ENCODE measurements around the gene EFNA1. TPM values are rescaled to one million over a fixed set of nuclear protein-coding genes. Genes with fewer than 3 reads are reported as not detected.
"Not testable (repeated sequence)": the region's sequence is repeated elsewhere in the genome, so short reads cannot be mapped to it uniquely, and the experiment has no call there.

EFNA1 gene
- total RNA-seq, 1 experiment from 2014 or later, result 6.5 TPM

DNA sequence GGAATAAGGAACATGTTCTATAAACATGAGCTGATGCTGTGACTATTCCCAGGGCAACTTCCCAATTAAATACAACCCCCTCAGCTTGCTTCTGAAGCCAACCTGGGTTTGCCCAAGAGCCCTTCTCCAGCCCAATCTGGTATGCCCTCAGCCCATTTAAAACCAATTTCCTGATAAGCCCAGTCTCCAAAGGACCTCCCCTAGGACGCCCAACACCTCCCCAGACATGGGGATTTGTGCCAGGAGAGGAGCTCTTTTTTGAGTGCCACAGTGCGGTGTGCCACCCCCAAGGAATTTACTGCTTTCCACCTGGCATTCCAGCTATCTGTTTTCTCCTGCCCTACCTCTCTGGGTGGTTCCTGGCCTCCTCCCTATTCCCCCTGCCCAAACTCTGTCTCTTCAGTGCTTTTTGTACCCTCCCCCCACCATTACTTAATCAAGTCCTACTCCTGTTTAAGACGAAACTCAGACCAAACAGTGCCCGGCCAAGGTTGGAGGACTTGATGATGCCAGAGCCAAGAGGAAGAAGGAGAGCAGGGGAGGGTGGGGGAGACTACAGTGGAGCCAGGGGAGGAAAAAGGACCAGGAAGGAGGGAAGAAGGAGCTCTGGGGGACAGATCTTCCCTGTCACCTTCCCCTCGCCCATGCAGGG lies 11.4 kb upstream of the EFNA1 start:
- H3K36me3 Mint-ChIP-seq, result no peaks in the 10 kb centered on the region
- no peak overlapping the region for H3K4me3 Mint-ChIP-seq
- no peak for ATAC-seq
- peaks cover 34% of the 10 kb centered on the region for H3K27me3 Mint-ChIP-seq (ENCODE audit: low read depth)
- peaks cover 4% of the 10 kb centered on the region; the same call in 1 of the 2 replicates for H3K4me1 Mint-ChIP-seq
- POLR2A ChIA-PET, result no interaction called here
- no peaks in the 10 kb centered on the region for H3K9me3 Mint-ChIP-seq
- no peak overlapping the region for H3K27ac Mint-ChIP-seq
- CTCF ChIA-PET, result interaction anchor here (0.8 to 3.9 kb wide), 7 partner anchors 9 to 134 kb away, joined by 3 to 40 read pairs (median 9); partner anchors contain the start of gene KRTCAP2
- DNase-seq (ENCODE audit: low spot score), result no peak
- TF ChIP-seq NFYB (CRISPR knock-in tag; conservative IDR thresholded peaks at IDR 0.05; ENCODE audit: low read depth) (no peak), NFATC4 (CRISPR knock-in tag; IDR thresholded peaks at IDR 0.05) (no peak), GTF2I (CRISPR knock-in tag; conservative IDR thresholded peaks at IDR 0.05) (no peak)
- TF ChIP-seq, protein P1, sequence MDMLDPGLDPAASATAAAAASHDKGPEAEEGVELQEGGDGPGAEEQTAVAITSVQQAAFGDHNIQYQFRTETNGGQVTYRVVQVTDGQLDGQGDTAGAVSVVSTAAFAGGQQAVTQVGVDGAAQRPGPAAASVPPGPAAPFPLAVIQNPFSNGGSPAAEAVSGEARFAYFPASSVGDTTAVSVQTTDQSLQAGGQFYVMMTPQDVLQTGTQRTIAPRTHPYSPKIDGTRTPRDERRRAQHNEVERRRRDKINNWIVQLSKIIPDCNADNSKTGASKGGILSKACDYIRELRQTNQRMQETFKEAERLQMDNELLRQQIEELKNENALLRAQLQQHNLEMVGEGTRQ (CRISPR knock-in tag; IDR thresholded peaks at IDR 0.05), result no peak
- TF ChIP-seq, protein P2, sequence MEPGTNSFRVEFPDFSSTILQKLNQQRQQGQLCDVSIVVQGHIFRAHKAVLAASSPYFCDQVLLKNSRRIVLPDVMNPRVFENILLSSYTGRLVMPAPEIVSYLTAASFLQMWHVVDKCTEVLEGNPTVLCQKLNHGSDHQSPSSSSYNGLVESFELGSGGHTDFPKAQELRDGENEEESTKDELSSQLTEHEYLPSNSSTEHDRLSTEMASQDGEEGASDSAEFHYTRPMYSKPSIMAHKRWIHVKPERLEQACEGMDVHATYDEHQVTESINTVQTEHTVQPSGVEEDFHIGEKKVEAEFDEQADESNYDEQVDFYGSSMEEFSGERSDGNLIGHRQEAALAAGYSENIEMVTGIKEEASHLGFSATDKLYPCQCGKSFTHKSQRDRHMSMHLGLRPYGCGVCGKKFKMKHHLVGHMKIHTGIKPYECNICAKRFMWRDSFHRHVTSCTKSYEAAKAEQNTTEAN (CRISPR knock-in tag; IDR thresholded peaks at IDR 0.05), result no peak
- TF ChIP-seq, protein P3, sequence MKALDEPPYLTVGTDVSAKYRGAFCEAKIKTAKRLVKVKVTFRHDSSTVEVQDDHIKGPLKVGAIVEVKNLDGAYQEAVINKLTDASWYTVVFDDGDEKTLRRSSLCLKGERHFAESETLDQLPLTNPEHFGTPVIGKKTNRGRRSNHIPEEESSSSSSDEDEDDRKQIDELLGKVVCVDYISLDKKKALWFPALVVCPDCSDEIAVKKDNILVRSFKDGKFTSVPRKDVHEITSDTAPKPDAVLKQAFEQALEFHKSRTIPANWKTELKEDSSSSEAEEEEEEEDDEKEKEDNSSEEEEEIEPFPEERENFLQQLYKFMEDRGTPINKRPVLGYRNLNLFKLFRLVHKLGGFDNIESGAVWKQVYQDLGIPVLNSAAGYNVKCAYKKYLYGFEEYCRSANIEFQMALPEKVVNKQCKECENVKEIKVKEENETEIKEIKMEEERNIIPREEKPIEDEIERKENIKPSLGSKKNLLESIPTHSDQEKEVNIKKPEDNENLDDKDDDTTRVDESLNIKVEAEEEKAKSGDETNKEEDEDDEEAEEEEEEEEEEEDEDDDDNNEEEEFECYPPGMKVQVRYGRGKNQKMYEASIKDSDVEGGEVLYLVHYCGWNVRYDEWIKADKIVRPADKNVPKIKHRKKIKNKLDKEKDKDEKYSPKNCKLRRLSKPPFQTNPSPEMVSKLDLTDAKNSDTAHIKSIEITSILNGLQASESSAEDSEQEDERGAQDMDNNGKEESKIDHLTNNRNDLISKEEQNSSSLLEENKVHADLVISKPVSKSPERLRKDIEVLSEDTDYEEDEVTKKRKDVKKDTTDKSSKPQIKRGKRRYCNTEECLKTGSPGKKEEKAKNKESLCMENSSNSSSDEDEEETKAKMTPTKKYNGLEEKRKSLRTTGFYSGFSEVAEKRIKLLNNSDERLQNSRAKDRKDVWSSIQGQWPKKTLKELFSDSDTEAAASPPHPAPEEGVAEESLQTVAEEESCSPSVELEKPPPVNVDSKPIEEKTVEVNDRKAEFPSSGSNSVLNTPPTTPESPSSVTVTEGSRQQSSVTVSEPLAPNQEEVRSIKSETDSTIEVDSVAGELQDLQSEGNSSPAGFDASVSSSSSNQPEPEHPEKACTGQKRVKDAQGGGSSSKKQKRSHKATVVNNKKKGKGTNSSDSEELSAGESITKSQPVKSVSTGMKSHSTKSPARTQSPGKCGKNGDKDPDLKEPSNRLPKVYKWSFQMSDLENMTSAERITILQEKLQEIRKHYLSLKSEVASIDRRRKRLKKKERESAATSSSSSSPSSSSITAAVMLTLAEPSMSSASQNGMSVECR (CRISPR knock-in tag; IDR thresholded peaks at IDR 0.05; ENCODE audit: borderline replicate concordance), result no peak
- TF ChIP-seq, protein P4, sequence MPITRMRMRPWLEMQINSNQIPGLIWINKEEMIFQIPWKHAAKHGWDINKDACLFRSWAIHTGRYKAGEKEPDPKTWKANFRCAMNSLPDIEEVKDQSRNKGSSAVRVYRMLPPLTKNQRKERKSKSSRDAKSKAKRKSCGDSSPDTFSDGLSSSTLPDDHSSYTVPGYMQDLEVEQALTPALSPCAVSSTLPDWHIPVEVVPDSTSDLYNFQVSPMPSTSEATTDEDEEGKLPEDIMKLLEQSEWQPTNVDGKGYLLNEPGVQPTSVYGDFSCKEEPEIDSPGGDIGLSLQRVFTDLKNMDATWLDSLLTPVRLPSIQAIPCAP (CRISPR knock-in tag; IDR thresholded peaks at IDR 0.05), result no peak

DNA sequence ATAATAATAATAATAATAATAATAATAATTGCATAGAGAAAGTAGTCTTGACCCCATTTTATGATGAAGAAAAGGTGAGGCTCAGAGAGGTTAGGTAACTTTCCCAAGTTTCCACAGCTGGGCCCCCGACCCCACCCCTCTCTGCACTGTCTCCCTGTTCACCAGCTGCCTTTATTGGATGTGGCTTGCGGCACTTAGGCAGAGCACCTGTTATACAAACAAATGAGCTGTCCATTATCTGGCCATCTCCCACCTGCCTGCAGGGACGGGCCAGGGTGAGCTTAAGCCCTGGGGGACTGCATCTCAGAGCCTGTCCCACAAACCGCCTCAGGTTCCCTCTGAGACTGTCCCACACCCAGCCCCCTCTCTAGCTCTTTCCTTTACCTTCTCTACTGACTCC lies 10.1 kb upstream of the EFNA1 start:
- CTCF ChIA-PET, result interaction anchor here (0.6 to 3.9 kb wide), 7 partner anchors 11 to 1999 kb away, joined by 3 to 40 read pairs (median 5); partner anchors contain the start of gene KRTCAP2

DNA sequence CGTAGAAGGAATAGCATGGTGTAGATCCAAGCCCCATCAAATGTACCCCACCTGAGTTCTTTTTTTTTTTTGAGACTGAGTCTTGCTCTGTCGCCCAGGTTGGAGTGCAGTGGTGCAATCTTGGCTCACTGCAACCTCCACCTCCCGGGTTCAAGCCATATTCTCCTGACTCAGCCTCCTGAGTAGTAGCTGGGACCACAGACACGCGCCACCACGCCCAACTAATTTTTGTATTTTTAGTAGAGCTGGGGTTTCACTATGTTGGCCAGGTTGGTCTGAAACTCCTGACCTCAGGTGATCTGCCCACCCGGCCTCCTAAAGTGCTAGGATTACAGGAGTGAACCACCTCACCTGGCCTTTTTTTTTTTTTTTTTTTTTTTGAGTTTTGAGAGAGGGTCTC lies 9.6 kb upstream of the EFNA1 start:
- ATAC-seq; POLR2A ChIA-PET; H3K36me3 Mint-ChIP-seq; H3K4me1 Mint-ChIP-seq; H3K9me3 Mint-ChIP-seq; DNase-seq (ENCODE audit: low spot score); H3K27ac Mint-ChIP-seq; H3K4me3 Mint-ChIP-seq: not testable (repeated sequence)
- CTCF ChIA-PET, result interaction anchor here (1.0 to 3.9 kb wide), 6 partner anchors 11 to 132 kb away, joined by 3 to 40 read pairs (median 5); partner anchors contain the start of gene KRTCAP2
- H3K27me3 Mint-ChIP-seq (ENCODE audit: low read depth), result peaks cover 36% of the 10 kb centered on the region

More for the DNA sequence above, 10.1 kb upstream of the EFNA1 start:
- Mint-ChIP-seq H3K9me3 (no peaks in the 10 kb centered on the region), H3K36me3 (no peaks in the 10 kb centered on the region), H3K27me3 (ENCODE audit: low read depth) (peaks cover 36% of the 10 kb centered on the region), H3K4me3 (no peak overlapping the region), H3K27ac (no peak overlapping the region), H3K4me1 (no peaks in the 10 kb centered on the region)
- TF ChIP-seq ATF1 (CRISPR knock-in tag; IDR thresholded peaks at IDR 0.05) (no peak), HMGA2 (CRISPR knock-in tag; IDR thresholded peaks at IDR 0.05) (peak; percentile 14; the same call in 1 of the 2 replicates)
- TF ChIP-seq, protein P1 (CRISPR knock-in tag; IDR thresholded peaks at IDR 0.05), result no peak
- DNase-seq (ENCODE audit: low spot score) (no peak), ATAC-seq (no peak)
- POLR2A ChIA-PET, result no interaction called here

All from WTC11 (cell line).